Osteoblast (primary cell): ENCODE results near the gene GABRB2. TPM values are rescaled to one million over a fixed set of nuclear protein-coding genes. Genes with fewer than 3 reads are reported as not detected.

Experiments
- DNase-seq: peaks from one replicate; pipeline ENCODE4 v3.0.0; 2011; ENCODE audit warnings: low spot score, mixed read lengths; ENCODE audit not compliant: insufficient read length; ENCODE audit errors: missing footprints
- H2AFZ ChIP-seq: 2 replicates; pipeline ENCODE4 v1.6.0; 2011; ENCODE audit warnings: mild to moderate bottlenecking, low read length
- H3K27ac ChIP-seq: 2 replicates; pipeline ENCODE4 v1.5.1; 2011; ENCODE audit warnings: mild to moderate bottlenecking, low read depth, low read length, moderate library complexity
- H3K27me3 ChIP-seq: 2 replicates; pipeline ENCODE4 v1.6.0; 2012; ENCODE audit warnings: mild to moderate bottlenecking, control low read depth, inconsistent platforms, low read length, moderate library complexity; ENCODE audit not compliant: insufficient read depth
- H3K36me3 ChIP-seq: 2 replicates; pipeline ENCODE4 v1.5.1; 2011; ENCODE audit warnings: mild to moderate bottlenecking, low read length, control low read depth, moderate library complexity; ENCODE audit not compliant: insufficient read depth
- H3K4me1 ChIP-seq: 2 replicates; pipeline ENCODE4 v1.5.1; 2011; ENCODE audit warnings: mild to moderate bottlenecking, low read length, control low read depth, moderate library complexity; ENCODE audit not compliant: insufficient read depth
- H3K4me2 ChIP-seq: 2 replicates; pipeline ENCODE4 v1.6.0; 2011; ENCODE audit warnings: mild to moderate bottlenecking, low read length; ENCODE audit not compliant: insufficient read depth
- H3K4me3 ChIP-seq: fragments of 200-600 bp; sonication (generic); 3 replicates; pipeline ENCODE4 v1.5.1; 2012; ENCODE audit warnings: mild to moderate bottlenecking, low read length, inconsistent platforms; ENCODE audit not compliant: insufficient read depth
- H3K79me2 ChIP-seq: 2 replicates; pipeline ENCODE4 v1.6.0; 2012; ENCODE audit warnings: mild to moderate bottlenecking, low read length, control low read depth, inconsistent platforms; ENCODE audit not compliant: insufficient read depth
- H3K9me3 ChIP-seq: 2 replicates; pipeline ENCODE4 v1.5.1; 2011; ENCODE audit warnings: low read depth, low read length, control low read depth
- H4K20me1 ChIP-seq: 2 replicates; pipeline ENCODE4 v1.6.0; 2012; ENCODE audit warnings: mild to moderate bottlenecking, low read length, control low read depth; ENCODE audit not compliant: insufficient read depth
- CTCF ChIP-seq: IDR thresholded peaks from 2 replicates; pipeline ENCODE4 v1.5.1; 2011; ENCODE audit warnings: mild to moderate bottlenecking, low read depth, low read length, moderate library complexity; ENCODE audit errors: extremely low read depth
- total RNA-seq: library from RNA; depleted of rRNA; stranded (reverse); fragments of >200 nt; gene quantifications from 2 replicates; pipeline ENCODE4 v1.2.3, GENCODE V29; 2012

The GABRB2 gene
- total RNA-seq, 1 donor = 0.72 TPM

GRCh38 chr5:161391016-161391415 is 155.5 kb downstream of the GABRB2 start:
- H3K79me2 ChIP-seq = no peaks in the 10 kb centered on the region
- H3K4me1 ChIP-seq = no peaks in the 10 kb centered on the region
- no peaks in the 10 kb centered on the region for H3K9me3 ChIP-seq
- no peak overlapping the region for H3K27ac ChIP-seq
- no peak overlapping the region for H2AFZ ChIP-seq
- no peak for DNase-seq
- no peaks in the 10 kb centered on the region for H3K36me3 ChIP-seq
- H3K4me3 ChIP-seq = no peak overlapping the region
- no peaks in the 10 kb centered on the region for H3K27me3 ChIP-seq
- no peaks in the 10 kb centered on the region for H4K20me1 ChIP-seq
- no peak overlapping the region for H3K4me2 ChIP-seq
- no peak for TF ChIP-seq CTCF

- H2AFZ ChIP-seq = no peak overlapping the region
- H3K4me1 ChIP-seq = no peaks in the 10 kb centered on the region
- H3K4me2 ChIP-seq = no peak overlapping the region
- H3K4me3 ChIP-seq = no peak overlapping the region
- H4K20me1 ChIP-seq = no peaks in the 10 kb centered on the region
- H3K27ac ChIP-seq = no peak overlapping the region
- H3K9me3 ChIP-seq = no peaks in the 10 kb centered on the region
- no peaks in the 10 kb centered on the region for H3K79me2 ChIP-seq
- no peak for TF ChIP-seq CTCF
- DNase-seq = no peak
- no peaks in the 10 kb centered on the region for H3K27me3 ChIP-seq
- no peaks in the 10 kb centered on the region for H3K36me3 ChIP-seq
Measured at GRCh38 chr5:161387121-161387520, 159.4 kb downstream of the GABRB2 start.

GRCh38 chr5:161385027-161385426 is 161.5 kb downstream of the GABRB2 start:
- H3K4me2 ChIP-seq = no peak overlapping the region
- H4K20me1 ChIP-seq = no peaks in the 10 kb centered on the region
- no peaks in the 10 kb centered on the region for H3K27me3 ChIP-seq
- no peaks in the 10 kb centered on the region for H3K36me3 ChIP-seq
- no peaks in the 10 kb centered on the region for H3K9me3 ChIP-seq
- no peaks in the 10 kb centered on the region for H3K4me1 ChIP-seq
- H2AFZ ChIP-seq = no peak overlapping the region
- no peak overlapping the region for H3K27ac ChIP-seq
- DNase-seq = no peak
- no peak for TF ChIP-seq CTCF
- H3K79me2 ChIP-seq = no peaks in the 10 kb centered on the region
- H3K4me3 ChIP-seq = no peak overlapping the region

GRCh38 chr5:161382685-161383084 is 163.8 kb downstream of the GABRB2 start:
- Histone ChIP-seq H3K4me1 (no peaks in the 10 kb centered on the region), H3K4me3 (no peak overlapping the region), H3K36me3 (no peaks in the 10 kb centered on the region), H3K4me2 (no peak overlapping the region), H3K9me3 (no peaks in the 10 kb centered on the region), H2AFZ (no peak overlapping the region), H4K20me1 (no peaks in the 10 kb centered on the region), H3K79me2 (no peaks in the 10 kb centered on the region), H3K27me3 (no peaks in the 10 kb centered on the region), H3K27ac (no peak overlapping the region)
- no peak for TF ChIP-seq CTCF
- no peak for DNase-seq
